HG02943 (cell line): ENCODE results near the gene TUBGCP6.
"Not testable (repeated sequence)": the region's sequence is repeated elsewhere in the genome, so short reads cannot be mapped to it uniquely, and the experiment has no call there.

Source experiments
- ATAC-seq: cut with Tn5 transposase; IDR thresholded peaks from one replicate; pipeline ENCODE4 v1.9.1; 2021; ENCODE audit warnings: mild to moderate bottlenecking, low read depth, moderate library complexity; ENCODE audit not compliant: unreplicated experiment

Gene TUBGCP6

DNA sequence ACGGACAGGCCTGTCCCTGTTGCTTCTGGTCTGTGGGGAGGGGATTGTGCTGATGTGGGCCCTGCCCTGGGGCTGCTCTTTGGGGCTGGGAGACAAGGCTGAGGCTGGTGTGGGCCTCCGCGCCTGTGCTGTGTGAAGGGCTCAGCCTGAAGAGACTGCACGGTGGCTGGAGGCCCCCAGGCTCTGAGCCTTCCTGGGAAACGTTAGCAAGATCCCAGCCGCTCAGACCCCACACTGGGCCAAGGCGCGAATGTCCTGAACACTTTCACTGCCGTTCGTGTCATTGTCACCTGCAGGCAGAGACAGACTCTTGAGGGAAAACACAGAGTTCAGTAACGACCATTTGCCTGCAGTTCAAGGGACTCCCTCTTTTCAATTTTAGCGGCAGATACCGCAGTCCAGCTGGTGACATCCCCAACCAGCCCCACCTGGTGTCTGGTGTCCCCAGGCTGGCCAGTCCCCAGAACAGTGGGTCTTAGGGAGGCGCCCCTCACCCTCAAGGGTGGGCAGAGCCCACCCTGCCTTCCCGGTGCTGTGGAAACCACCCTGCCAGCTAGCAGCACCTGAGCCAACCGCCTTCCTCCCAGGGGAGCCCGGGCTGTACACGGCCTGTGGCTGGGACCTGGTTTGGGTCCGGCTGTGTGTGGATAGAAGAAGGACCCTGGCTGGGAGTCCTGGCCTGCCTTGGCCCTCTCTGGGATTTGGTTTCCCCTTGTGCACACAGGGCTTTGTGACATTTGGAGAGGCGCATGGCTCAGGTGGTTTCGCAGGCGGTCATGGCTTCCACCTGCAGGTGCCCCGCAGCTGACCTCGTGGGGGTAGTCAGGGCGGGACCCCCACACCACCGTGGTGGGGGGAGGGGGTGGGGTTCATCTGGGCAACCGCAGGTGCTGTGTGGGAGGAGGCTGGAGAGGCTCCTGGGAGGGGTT lies 68.6 kb downstream of the TUBGCP6 start:
- no peak for ATAC-seq

GRCh38 chr22:50175191-50175461 lies 69.7 kb downstream of the TUBGCP6 start:
- ATAC-seq: no peak

GRCh38 chr22:50174382-50175190 lies 70.2 kb downstream of the TUBGCP6 start:
- no peak for ATAC-seq

DNA sequence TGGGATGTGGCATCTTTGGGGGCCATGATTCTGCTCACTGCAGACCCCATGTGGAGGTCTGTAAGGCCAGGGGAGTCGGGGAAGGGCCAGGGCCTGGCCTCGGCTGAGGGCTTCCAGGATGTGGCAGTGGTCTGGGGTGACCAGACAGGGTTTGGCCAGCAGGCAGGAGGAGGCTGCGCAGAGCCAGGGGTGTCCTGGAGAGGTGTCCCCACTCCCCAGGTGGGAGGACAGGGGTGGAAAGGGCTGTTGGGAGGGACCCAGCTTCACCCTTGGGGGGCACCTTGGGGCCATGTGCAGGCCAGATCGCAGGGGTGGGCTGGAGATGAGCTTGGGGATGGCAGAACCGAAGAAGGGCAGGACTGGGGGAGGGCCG lies 70.9 kb downstream of the TUBGCP6 start:
- ATAC-seq: no peak

DNA sequence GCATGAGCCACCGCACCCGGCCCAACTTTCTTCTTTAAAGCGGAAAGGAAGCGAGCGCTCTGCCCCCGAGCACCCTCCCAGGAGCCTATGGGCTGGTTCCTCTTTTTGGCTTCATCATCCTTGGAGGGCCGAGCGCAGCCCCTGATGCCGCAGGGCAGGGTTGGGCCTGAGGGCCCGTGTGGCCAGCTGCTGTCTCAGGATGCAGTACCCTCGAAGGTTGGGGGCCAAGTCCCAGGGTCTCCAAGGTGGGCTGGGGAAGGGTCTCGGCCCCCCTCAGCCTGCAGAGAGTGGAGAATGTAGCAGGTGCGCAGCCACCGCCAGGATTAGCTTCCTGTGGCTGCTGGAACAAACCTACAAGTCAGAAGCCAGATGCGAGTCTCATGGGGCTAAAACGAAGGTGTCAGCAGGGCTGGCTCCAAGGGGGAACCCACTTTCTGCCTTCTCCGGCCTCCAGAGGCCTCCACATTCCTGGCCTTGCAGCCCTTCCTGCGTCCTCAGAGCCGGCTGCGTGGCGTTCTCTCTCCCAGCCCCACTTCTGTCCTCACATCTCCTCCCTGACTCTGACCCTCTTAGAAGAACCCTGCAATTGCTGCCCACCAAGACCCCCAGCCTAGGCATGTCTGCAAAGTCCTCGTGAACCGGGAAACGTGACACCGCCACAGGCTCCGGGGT lies 71.4 kb downstream of the TUBGCP6 start:
- ATAC-seq: no peak

DNA sequence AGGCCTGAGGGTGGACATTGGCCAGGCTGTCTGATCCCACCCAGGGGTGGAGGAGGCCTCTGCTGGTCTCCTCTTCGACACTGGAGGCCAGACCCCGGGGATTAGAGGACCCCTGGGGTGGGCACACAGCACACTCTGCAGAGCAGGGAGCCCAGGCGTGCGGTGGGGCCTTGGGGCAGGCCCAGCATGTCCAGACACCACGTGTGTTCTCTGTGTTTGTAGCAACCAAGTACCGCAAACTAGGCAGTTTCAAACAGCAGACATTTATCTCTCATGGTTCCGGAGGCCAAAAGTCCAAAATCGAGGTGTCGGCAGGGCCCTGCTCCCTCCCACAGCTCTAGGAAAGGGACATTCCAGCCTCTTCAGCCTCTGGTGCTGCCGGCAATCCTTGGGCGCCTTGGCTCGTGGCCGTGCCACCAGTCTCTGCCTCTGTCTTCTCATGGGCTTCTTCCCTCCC lies 72.8 kb downstream of the TUBGCP6 start:
- no peak for ATAC-seq

GRCh38 chr22:50171319-50171964 lies 73.4 kb downstream of the TUBGCP6 start:
- ATAC-seq: no peak

- ATAC-seq: no peak
Measured at GRCh38 chr22:50170453-50171318, 74.1 kb downstream of the TUBGCP6 start, which contains the start of gene PANX2. TSS of gene PANX2 (plus strand) at chr22:50170731. CDS start at chr22:50170731, 0 bp downstream.

- ATAC-seq: no peak
Measured at GRCh38 chr22:50169774-50170341, 75.0 kb downstream of the TUBGCP6 start.

GRCh38 chr22:50169181-50169759 lies 75.6 kb downstream of the TUBGCP6 start:
- ATAC-seq: no peak

DNA sequence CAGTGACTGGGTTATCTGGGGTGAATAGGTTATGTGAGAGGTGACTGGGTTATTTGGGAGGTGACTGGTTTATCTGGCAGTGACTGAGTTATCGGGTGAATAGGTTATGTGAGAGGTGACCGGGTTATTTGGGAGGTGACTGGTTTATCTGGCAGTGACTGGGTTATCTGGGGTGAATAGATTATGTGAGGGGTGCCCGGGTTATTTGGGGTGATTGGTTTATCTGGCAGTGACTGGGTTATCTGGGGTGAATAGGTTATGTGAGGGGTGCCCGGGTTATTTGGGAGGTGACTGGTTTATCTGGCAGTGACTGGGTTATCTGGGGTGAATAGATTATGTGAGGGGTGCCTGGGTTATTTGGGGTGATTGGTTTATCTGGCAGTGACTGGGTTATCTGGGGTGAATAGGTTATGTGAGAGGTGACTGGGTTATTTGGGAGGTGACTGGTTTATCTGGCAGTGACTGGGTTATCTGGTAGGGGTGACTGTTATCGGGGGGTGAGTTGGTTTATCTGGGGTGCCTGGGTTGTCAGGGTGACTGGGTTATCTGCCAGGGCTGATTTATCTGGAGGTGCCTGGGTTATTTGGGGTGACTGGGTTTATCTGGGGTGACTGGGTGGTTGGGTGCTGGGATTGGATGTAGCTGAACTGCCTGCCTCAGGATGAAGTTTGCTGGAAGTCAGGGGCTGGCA lies 76.2 kb downstream of the TUBGCP6 start:
- not testable (repeated sequence) for ATAC-seq

DNA sequence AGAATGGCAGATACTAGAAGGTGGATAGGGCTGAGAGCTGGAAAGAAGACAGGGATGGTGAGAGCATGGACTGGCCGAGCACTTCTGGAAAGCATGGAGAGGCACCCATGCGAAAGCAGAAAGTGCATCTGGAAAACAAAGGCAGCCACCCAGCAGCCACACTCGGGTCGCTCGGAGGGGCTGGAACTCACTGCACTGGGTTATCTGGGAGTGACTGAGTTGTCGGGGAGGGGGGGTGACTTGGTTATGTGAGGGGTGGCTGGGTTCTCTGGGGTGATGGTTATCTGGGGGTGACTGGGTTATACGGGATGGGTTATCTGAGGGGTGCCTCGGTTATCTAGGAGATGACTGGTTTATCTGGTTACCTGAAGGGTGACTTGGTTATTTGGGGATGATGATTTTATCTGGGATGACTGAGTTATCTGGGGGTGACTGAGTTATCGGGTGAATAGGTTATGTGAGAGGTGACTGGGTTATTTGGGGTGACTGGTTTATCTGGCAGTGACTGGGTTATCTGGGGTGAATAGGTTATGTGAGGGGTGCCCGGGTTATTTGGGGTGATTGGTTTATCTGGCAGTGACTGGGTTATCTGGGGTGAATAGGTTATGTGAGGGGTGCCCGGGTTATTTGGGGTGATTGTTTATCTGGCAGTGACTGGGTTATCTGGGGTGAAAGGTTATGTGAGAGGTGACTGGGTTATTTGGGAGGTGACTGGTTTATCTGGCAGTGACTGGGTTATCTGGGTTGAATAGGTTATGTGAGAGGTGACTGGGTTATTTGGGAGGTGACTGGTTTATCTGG lies 76.9 kb downstream of the TUBGCP6 start:
- ATAC-seq: no peak
